ENCODE data around the gene ANK3.

The ANK3 gene

GRCh38 chr10:60280475-60280874 is 109.2 kb downstream of the ANK3 start:
- no peak for DNase-seq (ENCODE audit: low read depth in 2 of 2)

GRCh38 chr10:60277656-60278055 is 112.0 kb downstream of the ANK3 start:
- DNase-seq (ENCODE audit: low read depth in 2 of 2) = no peak

- DNase-seq (ENCODE audit: low read depth in 2 of 2) = no peak
Observed at GRCh38 chr10:60276232-60276631, 113.4 kb downstream of the ANK3 start.

GRCh38 chr10:60271319-60272040 is 118.2 kb downstream of the ANK3 start:
- no peak for DNase-seq (ENCODE audit: low read depth in 2 of 2)

GRCh38 chr10:60270426-60270825 is 119.2 kb downstream of the ANK3 start:
- no peak for DNase-seq (ENCODE audit: low read depth in 2 of 2)

GRCh38 chr10:60267802-60268201 is 121.9 kb downstream of the ANK3 start:
- no peak for DNase-seq (ENCODE audit: low read depth in 2 of 2)

- no peak for DNase-seq (ENCODE audit: low read depth in 2 of 2)
Observed at GRCh38 chr10:60266513-60266912, 123.2 kb downstream of the ANK3 start.

- DNase-seq (ENCODE audit: low read depth in 2 of 2) = no peak
Observed at GRCh38 chr10:60262647-60263126, 127.0 kb downstream of the ANK3 start.

GRCh38 chr10:60260321-60260720 is 129.4 kb downstream of the ANK3 start:
- DNase-seq (ENCODE audit: low read depth in 2 of 2) = no peak

GRCh38 chr10:60258429-60258797 is 131.3 kb downstream of the ANK3 start:
- DNase-seq (ENCODE audit: low read depth in 2 of 2) = no peak

GRCh38 chr10:60257767-60258428 is 131.8 kb downstream of the ANK3 start:
- no peak for DNase-seq (ENCODE audit: low read depth in 2 of 2)

- DNase-seq (ENCODE audit: low read depth in 2 of 2) = no peak
Observed at GRCh38 chr10:60254776-60255175, 134.9 kb downstream of the ANK3 start.

- DNase-seq (ENCODE audit: low read depth in 2 of 2) = no peak
Observed at GRCh38 chr10:60253484-60253883, 136.2 kb downstream of the ANK3 start.

- no peak for DNase-seq (ENCODE audit: low read depth in 2 of 2)
Observed at GRCh38 chr10:60252688-60253087, 137.0 kb downstream of the ANK3 start.

- DNase-seq (ENCODE audit: low read depth in 2 of 2) = no peak
Observed at GRCh38 chr10:60246382-60246781, 143.3 kb downstream of the ANK3 start.

- DNase-seq (ENCODE audit: low read depth in 2 of 2) = no peak
Observed at GRCh38 chr10:60239228-60239627, 150.4 kb downstream of the ANK3 start.

- no peak for DNase-seq (ENCODE audit: low read depth in 2 of 2)
Observed at GRCh38 chr10:60238759-60239100, 150.9 kb downstream of the ANK3 start.

GRCh38 chr10:60237977-60238758 is 151.5 kb downstream of the ANK3 start:
- no peak for DNase-seq (ENCODE audit: low read depth in 2 of 2)

GRCh38 chr10:60236869-60237524 is 152.7 kb downstream of the ANK3 start:
- no peak for DNase-seq (ENCODE audit: low read depth in 2 of 2)

GRCh38 chr10:60235001-60235400 is 154.7 kb downstream of the ANK3 start:
- no peak for DNase-seq (ENCODE audit: low read depth in 2 of 2)

GRCh38 chr10:60234551-60234950 is 155.1 kb downstream of the ANK3 start:
- no peak for DNase-seq (ENCODE audit: low read depth in 2 of 2)

- no peak for DNase-seq (ENCODE audit: low read depth in 2 of 2)
Observed at GRCh38 chr10:60230892-60231291, 158.8 kb downstream of the ANK3 start.
